ENCODE measurements around the gene ZNF77.
"Not testable (repeated sequence)": the region's sequence is repeated elsewhere in the genome, so short reads cannot be mapped to it uniquely, and the experiment has no call there.

Gene ZNF77

DNA sequence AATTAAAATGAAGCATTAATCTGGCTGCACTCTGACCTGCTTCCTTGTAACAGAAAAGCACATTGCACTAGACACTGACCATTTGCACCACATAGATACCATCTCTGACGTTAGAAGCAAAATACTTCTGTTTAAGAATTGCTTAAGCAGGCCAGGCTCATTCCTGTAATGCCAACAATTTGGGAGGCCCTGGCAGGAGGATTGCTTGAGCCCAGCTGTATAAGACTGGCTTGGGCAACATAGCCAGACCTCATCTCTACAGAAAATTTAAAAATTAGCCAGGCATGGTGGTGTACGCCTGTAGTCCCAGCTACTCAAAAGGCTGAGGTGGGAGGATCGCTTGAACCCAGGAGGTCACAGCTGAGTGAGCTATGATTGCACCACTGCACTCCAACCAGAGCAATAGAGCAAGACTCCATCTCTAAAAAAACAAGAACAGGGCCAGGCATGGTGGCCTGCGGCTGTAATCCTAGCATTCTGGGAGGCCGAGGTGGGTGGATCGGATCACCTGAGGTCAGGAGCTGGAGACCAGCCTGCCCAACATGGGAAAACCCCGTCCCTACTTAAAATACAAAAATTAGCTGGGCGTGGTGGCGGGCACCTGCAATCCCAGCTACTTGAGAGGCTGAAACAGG, 25.5 kb upstream of the ZNF77 start:
- no peak for DNase-seq (ENCODE audit: low read depth in 4 of 4, low spot score in 1 of 4)

DNA sequence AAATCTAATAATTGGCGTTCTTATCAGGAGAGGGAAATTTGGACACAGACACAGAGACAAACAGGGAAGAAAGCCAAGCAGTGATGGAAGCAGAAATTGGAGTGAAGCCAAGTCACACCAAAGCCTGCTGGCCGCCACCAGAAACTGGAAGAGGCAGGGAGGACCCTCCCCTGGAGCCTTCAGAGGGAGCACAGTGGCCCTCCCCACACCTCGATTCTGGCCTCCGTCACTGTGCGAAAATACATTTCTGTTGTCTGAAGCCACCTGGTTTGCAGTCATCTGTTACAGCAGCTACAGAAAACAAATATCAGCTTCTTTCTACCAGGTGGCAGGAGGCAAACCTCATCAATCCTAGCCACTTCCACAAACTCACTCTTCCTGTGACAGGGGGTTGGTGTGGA, 24.3 kb upstream of the ZNF77 start:
- no peak for DNase-seq (ENCODE audit: low read depth in 4 of 4, low spot score in 1 of 4)

DNA sequence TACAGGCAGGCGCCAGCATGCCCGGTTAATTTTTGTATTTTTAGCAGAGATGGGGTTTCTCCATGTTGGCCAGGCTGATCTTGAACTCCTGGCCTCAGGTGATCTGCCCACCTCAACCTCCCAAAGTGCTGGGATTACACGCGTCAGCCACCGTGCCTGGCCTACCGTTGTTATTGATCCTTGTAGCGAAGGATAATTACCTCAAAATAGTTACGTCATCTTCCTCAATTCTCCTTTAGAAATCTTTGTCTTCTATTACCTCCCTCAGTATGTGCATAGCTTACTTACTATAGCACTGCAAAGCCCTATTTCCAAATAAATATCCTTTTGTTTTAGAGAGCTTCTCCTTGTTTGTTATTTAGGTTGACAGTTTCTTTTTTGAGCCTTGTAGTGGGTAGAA, 23.2 kb upstream of the ZNF77 start:
- no peak for DNase-seq (ENCODE audit: low read depth in 4 of 4, low spot score in 1 of 4)

DNA sequence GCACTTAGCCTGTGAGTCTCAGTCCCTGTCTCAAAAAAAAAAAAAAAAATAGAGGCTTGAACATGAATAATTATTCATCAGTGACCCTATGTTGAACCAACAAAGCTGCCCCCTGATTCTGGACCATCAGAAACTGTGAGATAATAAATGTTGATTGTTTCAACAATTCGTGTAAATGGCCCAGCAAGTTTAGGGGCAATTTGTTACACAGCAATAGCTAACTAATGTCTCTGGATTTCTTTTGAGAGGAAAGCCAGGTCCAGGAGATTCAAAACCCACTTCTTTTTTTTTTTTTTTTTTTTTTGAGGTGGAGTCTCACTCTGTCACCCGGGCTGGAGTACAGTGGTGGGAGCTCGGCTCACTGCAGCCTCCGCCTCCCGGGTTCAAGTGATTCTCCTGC, 20.1 kb upstream of the ZNF77 start:
- DNase-seq (ENCODE audit: low read depth in 4 of 4, low spot score in 1 of 4): no peak

DNA sequence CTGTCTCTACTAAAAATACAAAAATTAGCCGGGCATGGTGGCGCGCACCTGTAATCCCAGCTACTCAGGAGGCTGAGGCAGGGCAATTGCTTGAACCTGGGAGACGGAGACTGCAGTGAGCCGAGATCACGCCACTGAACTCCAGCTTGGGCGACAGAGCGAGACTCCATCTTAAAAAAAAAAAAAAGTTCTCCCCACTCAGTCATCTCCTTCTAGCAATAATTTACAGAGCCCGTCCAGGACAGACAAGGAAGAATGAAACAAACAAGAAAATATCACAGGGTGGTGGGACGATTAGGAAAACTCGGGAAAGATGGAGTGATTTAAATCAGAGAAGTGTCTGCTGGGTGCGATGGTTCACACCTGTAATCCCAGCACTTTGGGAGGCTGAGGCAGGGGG, 18.9 kb upstream of the ZNF77 start:
- not testable (repeated sequence) for DNase-seq (ENCODE audit: low read depth in 4 of 4, low spot score in 1 of 4)

DNA sequence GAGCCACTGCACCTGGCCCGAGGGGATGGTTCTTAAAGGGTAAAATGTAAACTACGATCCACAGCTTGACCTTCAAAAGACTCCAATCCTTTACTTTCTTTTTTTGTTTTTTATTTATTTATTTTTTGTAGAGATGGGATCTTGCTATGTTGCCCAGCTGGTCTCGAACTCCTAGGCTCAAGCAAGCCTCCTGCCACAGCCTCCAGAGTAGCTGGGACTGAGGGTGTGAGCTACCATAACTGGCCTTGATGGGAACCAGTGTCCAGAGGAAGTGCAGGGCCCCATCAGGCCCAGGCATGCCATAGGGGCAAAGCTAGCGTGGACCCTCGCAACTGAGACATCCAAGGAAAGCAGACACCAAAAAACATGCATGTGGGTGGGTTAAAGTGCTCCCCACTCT, 18.4 kb upstream of the ZNF77 start:
- no peak for DNase-seq (ENCODE audit: low read depth in 4 of 4, low spot score in 1 of 4)

DNA sequence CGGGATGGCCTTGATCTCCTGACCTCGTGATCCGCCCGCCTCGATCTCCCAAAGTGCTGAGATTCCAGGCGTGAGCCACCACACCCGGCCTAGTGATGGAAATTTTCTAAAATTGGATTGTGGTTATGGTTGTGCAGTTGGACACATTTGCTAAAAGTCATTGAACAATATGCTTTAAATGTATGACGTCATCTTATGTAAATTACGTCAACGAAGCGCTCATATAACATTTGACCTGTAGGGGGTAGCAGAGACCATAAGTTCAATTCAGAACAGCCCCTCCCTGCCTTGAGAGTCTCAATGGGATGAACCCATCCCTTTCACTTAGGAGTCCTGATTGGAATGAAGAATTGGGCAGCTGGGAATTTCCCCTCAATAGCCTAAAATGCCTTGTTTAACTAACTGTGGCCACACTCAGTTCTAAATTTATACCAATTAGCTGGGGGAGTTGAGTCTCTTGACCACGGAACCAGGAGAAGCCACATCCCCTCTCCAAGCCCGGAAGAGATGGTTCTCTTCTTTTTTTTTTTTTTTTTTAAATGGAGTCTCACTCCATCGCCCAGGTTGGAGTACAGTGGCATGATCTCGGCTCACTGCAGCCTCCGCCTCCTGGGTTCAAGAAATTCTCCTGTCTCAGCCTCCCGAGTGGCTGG, 17.4 kb upstream of the ZNF77 start:
- DNase-seq (ENCODE audit: low read depth in 4 of 4, low spot score in 1 of 4): peak in 2 of 4 experiments; percentile 20 to 34

DNA sequence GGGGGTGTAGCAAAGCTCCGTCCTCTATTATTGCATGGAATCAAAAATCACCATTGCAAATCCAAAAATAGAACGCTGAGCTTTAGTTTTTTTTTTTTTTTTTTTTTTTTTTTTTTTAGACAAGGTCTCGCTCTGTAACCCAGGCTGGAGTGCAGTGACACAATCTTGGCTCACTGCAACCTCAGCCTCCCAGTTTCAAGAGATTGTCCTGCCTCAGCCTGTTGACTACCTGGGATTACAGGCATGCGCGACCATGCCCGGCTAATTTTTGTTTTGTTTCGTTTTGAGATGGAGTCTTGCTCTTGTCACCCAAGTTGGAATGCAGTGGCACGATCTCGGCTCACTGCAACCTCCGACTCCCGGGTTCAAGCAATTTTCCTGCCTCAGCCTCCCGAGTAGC, 15.3 kb upstream of the ZNF77 start:
- DNase-seq (ENCODE audit: low read depth in 4 of 4, low spot score in 1 of 4): no peak

DNA sequence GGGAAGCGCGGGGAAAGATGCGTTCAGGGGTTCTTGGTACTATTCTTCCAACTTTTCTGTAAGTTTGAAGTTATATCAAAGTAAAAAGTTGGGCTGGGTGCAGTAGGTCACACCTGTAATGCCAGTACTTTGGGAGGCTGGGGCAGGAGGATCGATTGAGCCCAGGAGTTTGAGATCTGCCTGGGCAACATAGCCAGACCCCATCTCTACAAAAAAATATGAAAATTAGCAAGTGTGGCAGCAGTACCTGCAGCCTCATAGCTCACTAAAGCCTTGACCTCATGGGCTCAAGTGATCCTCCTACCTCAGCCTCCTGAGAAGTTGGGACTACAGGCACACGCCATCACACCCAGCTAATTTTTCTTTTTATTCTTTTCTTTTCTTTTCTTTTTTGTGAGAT, 12.4 kb upstream of the ZNF77 start:
- DNase-seq (ENCODE audit: low read depth in 4 of 4, low spot score in 1 of 4): no peak

DNA sequence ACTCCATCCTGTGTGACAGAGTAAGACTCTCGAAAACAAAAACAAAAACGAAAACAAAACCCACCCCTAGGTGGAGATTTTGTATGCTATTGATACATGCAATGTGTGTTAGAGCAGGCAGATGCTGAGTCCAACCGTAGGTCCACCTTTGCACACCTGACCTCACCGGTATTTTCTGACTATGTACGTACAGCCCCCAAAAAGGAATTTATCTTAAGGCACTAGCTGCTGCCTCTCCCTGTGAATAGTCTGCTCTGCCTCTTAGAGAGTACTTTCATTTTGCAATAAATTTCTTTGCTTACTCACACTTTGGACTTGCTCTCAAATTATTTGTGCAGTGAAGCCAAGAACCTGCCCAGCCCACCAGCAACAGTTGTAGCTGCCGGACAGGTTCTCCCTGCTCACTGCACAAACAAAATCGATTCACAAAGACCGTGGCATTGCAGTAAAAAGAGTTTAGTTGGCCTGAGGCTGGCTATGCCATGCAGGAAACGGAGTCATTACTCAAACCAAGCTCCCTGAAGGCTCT, 8.2 kb upstream of the ZNF77 start:
- DNase-seq (ENCODE audit: low read depth in 4 of 4, low spot score in 1 of 4): no peak

DNA sequence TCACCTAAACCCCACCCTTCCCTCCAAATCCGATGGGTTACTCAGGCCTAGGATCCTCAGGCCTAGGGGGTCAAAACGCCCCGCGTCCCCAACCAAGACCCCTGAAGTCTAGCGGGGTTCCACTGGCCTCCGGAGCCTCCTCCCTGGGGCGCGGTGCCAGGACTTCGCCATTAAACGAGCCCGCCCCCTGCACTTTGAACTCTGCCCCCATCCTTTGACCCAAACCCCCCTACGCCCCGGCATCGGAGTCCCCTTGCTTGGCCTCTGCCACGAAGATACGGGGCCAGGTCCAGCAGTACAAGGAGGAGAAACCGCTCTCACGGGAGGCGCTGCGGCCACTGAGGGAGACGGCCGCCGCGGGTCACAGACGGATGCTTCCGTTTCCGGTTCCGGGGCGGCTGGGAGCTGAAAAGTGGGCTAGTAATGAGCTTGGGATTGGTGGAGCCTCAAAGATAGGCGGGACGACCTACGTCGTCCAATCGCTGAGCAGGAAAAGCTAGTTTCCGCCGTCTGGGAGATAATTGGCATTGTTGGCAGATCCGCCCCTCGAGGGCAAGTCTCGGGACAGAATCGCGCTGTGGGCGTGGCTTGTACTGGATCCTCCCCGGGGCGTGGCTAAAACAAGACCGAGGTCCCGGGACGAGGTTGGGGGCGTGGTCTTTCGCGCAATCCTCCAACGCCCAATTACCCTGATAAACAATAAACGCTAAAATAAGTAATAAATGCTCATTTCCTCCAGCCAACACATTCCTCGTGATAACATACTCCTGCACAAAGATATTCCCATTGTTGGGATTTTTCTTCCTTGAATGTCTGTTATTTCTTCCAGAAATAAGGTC, 5.7 kb upstream of the ZNF77 start:
- DNase-seq (ENCODE audit: low read depth in 4 of 4, low spot score in 1 of 4): peak; percentile 100

DNA sequence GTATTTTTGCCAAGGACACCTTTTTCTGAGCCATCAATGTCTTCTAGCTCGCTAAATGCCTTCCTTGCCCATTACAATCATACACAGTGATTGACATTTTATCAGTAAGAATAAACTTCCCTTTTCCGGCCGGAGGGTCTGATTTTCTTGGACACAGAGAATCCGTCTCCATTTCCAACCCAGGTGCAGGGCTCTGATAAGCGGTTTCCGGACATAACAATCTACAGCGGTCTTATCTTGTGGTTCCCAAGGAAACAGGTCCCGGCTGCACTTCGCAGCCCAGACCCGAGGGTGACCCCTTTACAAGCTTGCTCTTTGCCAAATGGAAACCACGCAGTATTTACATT, 5.1 kb upstream of the ZNF77 start:
- DNase-seq (ENCODE audit: low read depth in 4 of 4, low spot score in 1 of 4): peak in 1 of 4 experiments; percentile 8

DNA sequence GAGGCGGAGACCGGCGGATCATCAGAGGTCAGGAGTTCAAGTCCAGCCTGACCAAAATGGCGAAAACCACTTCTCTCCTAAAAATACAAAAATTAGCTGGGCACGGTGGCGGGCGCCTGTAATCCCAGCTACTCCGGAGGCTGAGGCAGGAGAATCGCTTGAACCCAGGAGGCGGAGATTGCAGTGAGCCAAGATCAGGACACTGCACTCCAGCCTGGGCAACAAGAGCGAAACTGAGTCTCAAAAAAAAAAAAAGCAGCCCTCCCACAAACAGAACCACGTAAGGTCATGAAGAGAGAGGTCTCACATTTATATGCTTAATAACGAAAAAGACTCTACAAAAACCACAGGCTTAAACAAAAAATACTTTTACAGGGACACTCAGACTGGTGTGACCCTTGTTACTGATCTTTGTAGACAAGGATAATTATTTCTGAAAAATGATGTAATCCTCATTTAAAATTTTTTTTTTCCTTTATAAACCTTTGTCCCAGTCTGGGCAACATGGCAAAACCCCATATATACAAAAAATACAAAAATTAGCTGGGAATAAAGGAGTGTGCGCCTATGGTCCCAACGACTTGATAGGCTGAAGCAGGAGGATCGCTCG, 909 bp upstream of the ZNF77 start:
- DNase-seq (ENCODE audit: low read depth in 4 of 4, low spot score in 1 of 4): no peak

DNA sequence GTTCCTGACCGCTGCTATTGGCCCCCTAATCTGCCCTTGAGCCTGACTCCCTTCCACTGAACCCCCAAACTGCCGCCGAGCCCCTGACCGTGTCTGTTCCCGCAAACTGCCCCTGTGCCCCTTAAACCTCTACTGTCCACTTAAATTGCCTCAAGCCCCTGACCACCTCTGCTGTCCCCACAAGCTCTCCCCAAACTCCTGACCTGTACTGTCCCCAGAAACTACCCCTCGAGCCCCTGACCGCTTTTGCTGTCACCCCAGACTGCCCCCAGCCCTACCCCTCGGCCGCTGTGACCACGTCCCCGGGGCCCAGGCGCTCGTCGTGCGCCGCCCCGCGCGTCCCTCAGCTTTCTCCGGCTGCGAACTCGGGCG, 382 bp downstream of the ZNF77 start:
- DNase-seq (ENCODE audit: low read depth in 4 of 4, low spot score in 1 of 4): no peak

DNA sequence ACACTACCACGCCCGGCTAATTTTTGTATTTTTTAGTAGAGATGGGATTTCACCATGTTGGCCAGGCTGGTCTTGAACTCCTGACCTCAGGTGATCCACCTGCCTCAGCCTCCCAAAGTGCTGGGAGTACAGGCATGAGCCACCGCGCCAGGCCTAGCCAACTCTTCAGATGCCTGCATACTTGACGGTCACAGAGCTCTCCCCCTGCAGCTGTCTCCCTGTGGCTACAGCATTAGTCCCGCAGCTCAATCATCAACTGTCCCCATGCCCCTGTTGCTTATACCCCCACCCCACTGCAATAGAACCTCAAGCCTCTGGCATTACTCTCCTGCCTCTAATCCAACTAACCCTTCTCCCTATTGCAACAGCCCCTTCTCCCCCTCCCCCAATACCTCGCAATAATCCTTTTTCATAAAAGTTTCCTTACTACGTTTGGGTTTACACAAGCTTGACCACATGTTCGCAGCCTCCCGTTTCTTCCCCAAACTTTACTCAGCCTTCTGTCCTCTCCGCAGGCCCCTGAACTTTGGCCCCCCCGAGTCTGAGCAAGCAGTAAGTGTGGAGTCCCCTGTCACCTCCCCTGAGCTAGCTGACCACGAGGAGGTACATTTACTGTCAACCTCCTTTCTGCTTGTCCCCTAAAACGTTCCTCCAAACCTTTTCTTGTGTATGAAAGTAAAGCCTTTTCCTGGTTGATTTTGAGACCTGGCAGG, 1.7 kb downstream of the ZNF77 start:
- no peak for DNase-seq (ENCODE audit: low read depth in 4 of 4, low spot score in 1 of 4)

DNA sequence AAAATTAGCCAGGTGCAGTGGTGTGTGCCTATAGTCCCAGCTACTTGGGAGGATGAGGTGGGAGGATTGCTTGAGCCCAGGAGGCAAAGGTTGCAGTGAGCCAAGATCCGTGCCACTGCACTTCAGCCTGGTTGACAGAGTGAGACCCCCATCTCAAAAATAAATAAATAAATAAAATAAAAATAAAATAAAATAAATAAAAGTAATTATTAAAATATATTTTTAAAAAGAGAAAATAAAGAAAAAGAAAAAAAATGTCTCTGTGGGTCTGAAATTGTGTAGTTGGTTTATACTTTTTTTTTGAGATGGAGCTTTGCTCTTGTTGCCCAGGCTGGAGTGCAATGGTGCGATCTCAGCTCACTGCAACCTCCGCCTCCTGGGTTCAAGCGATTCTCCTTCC, 8.9 kb downstream of the ZNF77 start:
- DNase-seq (ENCODE audit: low read depth in 4 of 4, low spot score in 1 of 4): not testable (repeated sequence)

DNA sequence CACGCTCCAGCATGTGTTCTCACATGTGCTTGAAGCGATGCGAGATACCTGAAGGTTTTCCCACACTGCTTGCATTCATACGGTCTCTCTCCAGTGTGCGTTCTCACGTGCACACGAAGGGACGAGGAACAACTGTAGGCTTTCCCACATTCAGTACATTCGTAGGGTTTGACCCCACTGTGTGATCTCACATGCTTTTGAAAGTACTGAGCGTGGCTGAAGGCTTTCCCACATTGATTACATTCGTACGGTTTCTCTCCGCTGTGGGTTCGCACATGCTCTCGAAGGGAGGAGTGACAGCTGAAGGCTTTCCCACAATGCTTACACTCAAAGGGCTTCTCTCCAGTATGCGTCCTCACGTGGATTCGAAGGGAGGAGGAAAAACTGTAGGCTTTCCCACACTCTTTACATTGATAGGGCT, 11.3 kb downstream of the ZNF77 start:
- no peak for DNase-seq (ENCODE audit: low read depth in 4 of 4, low spot score in 1 of 4)

DNA sequence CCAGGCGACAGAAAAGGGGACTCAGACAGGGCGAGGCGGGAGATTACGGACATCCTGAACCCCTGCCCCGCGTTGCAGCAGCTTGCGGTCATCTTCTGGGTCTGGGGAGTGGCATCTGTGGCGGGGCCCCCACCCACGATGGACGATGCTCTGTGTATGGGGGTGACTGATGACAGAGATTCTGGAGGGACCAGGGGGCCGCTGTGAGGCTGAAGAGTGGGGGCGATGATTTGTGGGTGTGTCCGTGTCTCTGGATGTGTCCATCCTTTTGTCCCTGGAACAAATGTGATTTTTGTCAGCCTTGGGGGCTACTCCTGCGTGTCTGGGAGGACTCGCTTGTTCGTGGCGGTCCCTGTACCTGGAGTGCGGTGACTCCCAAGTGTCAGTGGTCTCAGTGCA, 17.7 kb downstream of the ZNF77 start:
- DNase-seq (ENCODE audit: low read depth in 4 of 4, low spot score in 1 of 4): no peak

DNA sequence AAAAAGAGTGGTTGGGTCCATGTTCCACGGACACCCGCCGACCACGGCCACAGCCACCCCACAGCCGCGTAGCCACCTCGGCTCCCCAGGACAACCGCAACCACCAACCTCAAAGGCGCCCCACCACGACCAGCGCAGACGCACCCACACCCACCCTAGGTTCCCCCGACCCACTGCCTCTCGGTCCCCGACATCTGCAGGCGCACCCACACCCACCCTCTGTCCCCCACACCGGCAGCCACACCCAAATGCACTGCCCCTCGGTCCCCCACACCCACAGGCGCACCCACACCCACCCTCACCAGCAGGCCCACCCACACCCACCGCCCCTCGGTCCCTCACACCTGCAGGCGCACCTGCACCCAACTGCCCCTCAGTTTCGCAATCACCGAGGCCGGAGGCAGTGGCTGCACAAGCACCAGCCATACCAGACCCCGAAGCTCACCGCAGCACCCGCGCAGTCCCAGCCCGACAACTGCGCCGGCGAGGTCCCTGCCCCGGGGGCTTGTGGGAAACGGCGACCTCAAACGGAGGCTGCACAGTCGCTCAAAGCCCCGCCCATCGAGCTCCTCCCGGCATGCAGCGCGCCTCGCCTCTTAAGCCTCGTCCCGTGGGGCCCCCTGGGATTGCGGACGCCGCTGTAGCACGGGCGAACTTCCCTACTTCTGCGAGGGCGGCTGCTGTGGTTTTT, 18.3 kb downstream of the ZNF77 start:
- DNase-seq (ENCODE audit: low read depth in 4 of 4, low spot score in 1 of 4): no peak

DNA sequence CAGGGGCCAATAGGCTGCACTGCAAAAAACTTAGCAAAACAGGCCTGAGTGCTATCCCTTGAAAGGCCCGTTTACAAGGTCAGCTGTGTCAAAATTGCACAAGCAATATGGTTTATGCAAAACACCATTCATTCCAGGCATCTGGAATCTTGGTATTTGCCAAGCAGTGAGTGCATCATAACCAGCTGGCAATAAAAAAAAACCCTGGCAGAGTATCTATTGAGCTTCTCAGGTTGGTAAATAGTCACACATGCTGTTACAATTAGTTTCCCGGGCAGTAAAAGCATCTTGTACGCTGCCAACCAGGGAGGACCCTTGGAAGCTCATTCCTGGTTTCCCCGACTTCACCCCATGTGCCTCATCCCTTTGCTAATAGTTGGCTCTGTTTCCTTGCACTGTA, 21.3 kb downstream of the ZNF77 start:
- DNase-seq (ENCODE audit: low read depth in 4 of 4, low spot score in 1 of 4): no peak

DNA sequence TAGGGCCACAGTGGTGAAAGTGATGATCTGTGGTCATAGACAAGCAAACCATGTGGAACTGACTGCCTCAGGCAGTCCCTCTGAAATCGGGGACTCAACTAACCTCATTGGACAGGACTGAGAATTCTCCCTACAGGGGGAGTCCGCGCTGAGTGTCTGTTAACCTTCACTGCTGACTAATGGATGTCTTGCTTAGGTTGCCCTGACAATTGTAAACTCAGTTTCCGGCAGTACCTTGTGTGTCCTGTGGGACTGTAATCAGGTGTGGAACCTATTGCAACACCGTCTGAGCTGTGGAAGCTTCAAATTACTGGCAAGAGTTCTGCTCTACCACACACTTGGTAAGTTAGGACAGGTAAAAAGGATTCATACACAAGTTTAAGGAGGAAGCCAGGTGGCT, 21.8 kb downstream of the ZNF77 start:
- no peak for DNase-seq (ENCODE audit: low read depth in 4 of 4, low spot score in 1 of 4)

All from stimulated activated CD4-positive, alpha-beta T cell treated with anti-CD3 and anti-CD28 coated beads, Interleukin-1b, Interleukin-23, amount 100 ng/mL, for 24 hours (primary cell).